Measurements from ENCODE around the gene COX6B2. TPM values are rescaled to one million over a fixed set of nuclear protein-coding genes. Genes with fewer than 3 reads are reported as not detected.
A peak's percentile ranks its signal among the peaks of the same experiment; 100 is the strongest.

Gene COX6B2
- total and polyA plus RNA-seq, 2 of the 8 experiments (the other 6 are each of a cell fraction or from before 2014, with no cell fraction given): 4.9 to 6.4 TPM

- no peaks in the 10 kb centered on the region for H3K9me3 ChIP-seq (ENCODE audit: insufficient read depth in 2 of 2, low read depth in 1 of 2, low read length in 1 of 2)
- H3K23ac ChIP-seq (ENCODE audit: insufficient read length): no peak within 1 kb of the TSS
- no peaks in the 10 kb centered on the region for H3K79me1 ChIP-seq (ENCODE audit: low read depth, low read length)
- H2BK12ac ChIP-seq (ENCODE audit: low read depth, low read length): peak within 1 kb of the TSS; percentile 87; the same call in 1 of the 2 replicates
- no peak within 1 kb of the TSS for H3K27ac ChIP-seq (ENCODE audit: low read depth, low read length)
- H3K18ac ChIP-seq (ENCODE audit: extremely low read depth, low read length): peak within 1 kb of the TSS; percentile 99
- H3K14ac ChIP-seq (ENCODE audit: insufficient read length): no peak within 1 kb of the TSS
- CTCF ChIA-PET (ENCODE audit: partially characterized antibody): interaction anchor here (0.6 to 1.0 kb wide), 4 partner anchors 26 to 277 kb away, joined by 3 read pairs; no protein-coding TSS in a partner anchor
- POLR2A ChIA-PET (ENCODE audit: partially characterized antibody): interaction anchor here (0.6 to 5.6 kb wide), 17 partner anchors 8 to 76 kb away, joined by 3 to 57 read pairs (median 3); partner anchors contain the start of genes GARIN5B, KMT5C, TMEM238 and UBE2S
- no peak within 1 kb of the TSS for H2AFZ ChIP-seq (ENCODE audit: low read length)
- peak within 1 kb of the TSS; percentile 94 for H4K91ac ChIP-seq (replicated peaks; ENCODE audit: insufficient read length, low read length)
- 18% methylated on average over 20 of the region's 21 CpGs; no CpG with 5 or more reads in 1 of the 2 experiments for WGBS, 2 experiments (ENCODE audit: extremely low coverage in 1 of 2, insufficient coverage in 1 of 2, insufficient read length in 1 of 2, insufficient replicate concordance in 2 of 2, low coverage in 1 of 2, low lambda C conversion rate in 2 of 2, missing lambda C conversion rate in 1 of 2)
- H2BK20ac ChIP-seq (ENCODE audit: low read length): 0 out of 2 replicates have a peak within 1 kb of the TSS, but pooled peaks have one; percentile 43
- DNase-seq (ENCODE audit: low read depth in 1 of 2, low spot score in 2 of 2) (peak in 1 of 2 experiments; percentile 76), FAIRE-seq (no peak)
- no peaks in the 10 kb centered on the region for H3K36me3 ChIP-seq (ENCODE audit: control insufficient read depth in 2 of 4, insufficient read depth in 4 of 4, low read length in 3 of 4)
- TF ChIP-seq CBX8 (IDR thresholded peaks at IDR 0.05; ENCODE audit: borderline replicate concordance, low read depth, low read length): no peak
- TF ChIP-seq EZH2 (IDR thresholded peaks at IDR 0.05; ENCODE audit: low read depth, low read length, severe bottlenecking): peak; percentile 8
- TF ChIP-seq CREB1 (IDR thresholded peaks at IDR 0.05): no peak
- TF ChIP-seq HDAC2 (IDR thresholded peaks at IDR 0.05; ENCODE audit: borderline replicate concordance in 1 of 2, low read depth in 2 of 2, low read length in 2 of 2): no peak
- peak; percentile 36; the same call in 1 of the 2 replicates for TF ChIP-seq E2F6 (IDR thresholded peaks at IDR 0.05)
- TF ChIP-seq RFX5 (IDR thresholded peaks at IDR 0.05; ENCODE audit: borderline replicate concordance, low read depth, low read length): 0 out of 2 replicates have a peak, but pooled peaks have one; percentile 22
- TF ChIP-seq KDM4A (IDR thresholded peaks at IDR 0.05; ENCODE audit: low read depth, low read length, severe bottlenecking): peak; percentile 5
- H3K23me2 ChIP-seq (ENCODE audit: low read depth, low read length): peaks cover 16% of the 10 kb centered on the region
- H3K4me1 ChIP-seq (replicated peaks in 1 of 4; ENCODE audit: control insufficient read depth in 3 of 4, insufficient read depth in 4 of 4, low read length in 3 of 4): peaks cover 5 to 49% (median 36%) of the 10 kb centered on the region in 4 experiments
- peaks cover 8 to 34% (median 25%) of the 10 kb centered on the region in 4 experiments for H3K27me3 ChIP-seq (replicated peaks in 1 of 4; ENCODE audit: control insufficient read depth in 3 of 4, extremely low read depth in 1 of 4, insufficient read depth in 3 of 4, low read length in 3 of 4)
- H3K56ac ChIP-seq (replicated peaks; ENCODE audit: insufficient read length, low read depth, low read length): peak within 1 kb of the TSS; percentile 91
- peak within 1 kb of the TSS; percentile 84 for H4K5ac ChIP-seq (ENCODE audit: insufficient read length, low read depth, low read length)
- H2BK5ac ChIP-seq (ENCODE audit: low read depth, low read length): peak within 1 kb of the TSS; percentile 77
- H2BK120ac ChIP-seq (replicated peaks; ENCODE audit: low read depth, low read length): peak within 1 kb of the TSS; percentile 88
- H2BK15ac ChIP-seq (ENCODE audit: low read length): peak within 1 kb of the TSS; percentile 88; the same call in 1 of the 2 replicates
- H3K4me3 ChIP-seq (ENCODE audit: extremely low read depth in 1 of 4, insufficient read depth in 2 of 4, low read depth in 3 of 4, low read length in 4 of 4): peak within 1 kb of the TSS; percentile 35 to 60 (median 44); a peak in 7 of 8 replicates
- H3K4me2 ChIP-seq (ENCODE audit: insufficient read depth in 1 of 2, low read depth in 2 of 2, low read length in 2 of 2): peak within 1 kb of the TSS; percentile 72 to 91
- peak within 1 kb of the TSS in 2 of 4 experiments; percentile 9 to 13; a peak in 3 of 7 replicates for H3K9ac ChIP-seq (replicated peaks in 1 of 4; ENCODE audit: extremely low read depth in 1 of 4, low read depth in 3 of 4, low read length in 3 of 4)
- H2AK5ac ChIP-seq (ENCODE audit: low read depth, low read length): peak within 1 kb of the TSS; percentile 40; the same call in 1 of the 2 replicates
- peak within 1 kb of the TSS; percentile 81 for H3K4ac ChIP-seq (replicated peaks; ENCODE audit: insufficient read length, low read depth, low read length)
- no peaks in the 10 kb centered on the region for H3K79me2 ChIP-seq (ENCODE audit: control insufficient read depth in 1 of 2, insufficient read depth in 2 of 2, low read length in 2 of 2)
- peak within 1 kb of the TSS; percentile 80; the same call in 1 of the 2 replicates for H4K8ac ChIP-seq (ENCODE audit: extremely low read depth, insufficient read depth, low read length)
- H4K20me1 ChIP-seq (replicated peaks in 1 of 2; ENCODE audit: control insufficient read depth in 1 of 2, insufficient read depth in 2 of 2, low read length in 2 of 2): peaks cover 0 to 7% of the 10 kb centered on the region in 2 experiments
Observed at GRCh38 chr19:55376241-55376933, 21.9 kb upstream of the COX6B2 start, which contains the start of gene TMEM190. TSS of gene TMEM190 (plus strand) at chr19:55376826. CDS start at chr19:55376854, 28 bp downstream.

All from H1 (cell line).